SK-N-SH (cell line): ENCODE measurements around the gene IRF2BP2. TPM values are rescaled to one million over a fixed set of nuclear protein-coding genes. Genes with fewer than 3 reads are reported as not detected.

Source experiments
- CTCF ChIA-PET: fragments of 300-600, 350-600 bp; formaldehyde crosslinking; extraction: SDS; loops from one replicate; lab custom pipeline; 2021; lab: Yijun Ruan, JAX
- POLR2A ChIA-PET: fragments of 350-600 bp; sonication (Branson Sonifier 250); formaldehyde crosslinking; extraction: SDS; loops from one replicate; lab custom pipeline; 2020; ENCODE audit warnings: antibody characterized with exemption, inconsistent platforms; lab: Yijun Ruan, JAX
- DNase-seq: peaks from one replicate; pipeline ENCODE4 v3.0.0; 2012
- H2AFZ ChIP-seq: fragments of 200-600 bp; sonication (generic); 2 replicates; pipeline ENCODE4 v1.8.1; 2016; ENCODE audit warnings: antibody characterized with exemption, mild to moderate bottlenecking, low read depth
- H3F3A ChIP-seq: fragments of 200-600 bp; sonication (generic); replicated peaks from 2 replicates; pipeline ENCODE3; 2016; ENCODE audit warnings: antibody characterized with exemption, mild to moderate bottlenecking; ENCODE audit not compliant: insufficient read depth
- H3K27ac ChIP-seq, 2 experiments: fragments of 200-500 bp in 1 of 2; fragments of 200-600 bp in 1 of 2; sonication (Bioruptor generic) in 1 of 2; sonication (generic), shearing (Covaris generic) in 1 of 2; 2 replicates each; pipeline versions ENCODE4 v1.5.1 to v1.6.1; 2014 to 2016; ENCODE audit warnings: low read depth in 2 of 2, inconsistent platforms in 1 of 2, low read length in 1 of 2, mild to moderate bottlenecking in 1 of 2, mixed read lengths in 1 of 2
- H3K27me3 ChIP-seq: fragments of 200-600 bp; sonication (generic), shearing (Covaris generic); 2 replicates; pipeline ENCODE4 v1.6.1; 2016; ENCODE audit warnings: mixed run types; ENCODE audit not compliant: insufficient read depth
- H3K36me3 ChIP-seq, 2 experiments: fragments of 200-500 bp in 1 of 2; fragments of 200-600 bp in 1 of 2; sonication (Bioruptor generic) in 1 of 2; sonication (generic) in 1 of 2; replicated peaks in 1 of 2; 2 replicates each; pipeline versions ENCODE3 to v1.5.1; 2014 to 2016; ENCODE audit warnings: low read length in 1 of 2, mild to moderate bottlenecking in 1 of 2; ENCODE audit not compliant: insufficient read depth in 2 of 2, control insufficient read depth in 1 of 2
- H3K4me1 ChIP-seq, 2 experiments: fragments of 200-500 bp in 1 of 2; fragments of 200-600 bp in 1 of 2; sonication (Bioruptor generic) in 1 of 2; sonication (generic), shearing (Covaris generic) in 1 of 2; 2 replicates each; pipeline versions ENCODE4 v1.5.1 to v1.6.1; 2014 to 2016; ENCODE audit warnings: low read depth in 1 of 2, low read length in 1 of 2, mixed run types in 1 of 2; ENCODE audit not compliant: insufficient read depth in 2 of 2, control insufficient read depth in 1 of 2
- H3K4me2 ChIP-seq: fragments of 200-600 bp; sonication (generic), shearing (Covaris generic); 2 replicates; pipeline ENCODE4 v1.6.1; 2017; ENCODE audit warnings: mixed run types
- H3K4me3 ChIP-seq, 2 experiments: fragments of 200-500 bp in 1 of 2; fragments of 200-600 bp in 1 of 2; sonication (Bioruptor generic) in 1 of 2; sonication (generic), shearing (Covaris generic) in 1 of 2; 2 replicates each; pipeline versions ENCODE4 v1.5.1 to v1.8.1; 2014 to 2016; ENCODE audit warnings: low read depth in 2 of 2, inconsistent platforms in 1 of 2, low read length in 1 of 2, mild to moderate bottlenecking in 1 of 2, mixed read lengths in 1 of 2, moderate library complexity in 1 of 2
- H3K79me2 ChIP-seq: fragments of 200-600 bp; sonication (generic); 2 replicates; pipeline ENCODE4 v1.8.1; 2017; ENCODE audit warnings: mild to moderate bottlenecking; ENCODE audit not compliant: insufficient read depth
- H3K9ac ChIP-seq: fragments of 200-600 bp; sonication (generic); 2 replicates; pipeline ENCODE4 v1.6.1; 2017; ENCODE audit warnings: mixed run types
- H3K9me2 ChIP-seq: fragments of 200-600 bp; sonication (generic); 2 replicates; pipeline ENCODE4 v1.6.1; 2017; ENCODE audit warnings: mixed run types
- H3K9me3 ChIP-seq: fragments of 200-600 bp; sonication (generic); 2 replicates; pipeline ENCODE4 v1.6.1; 2017; ENCODE audit warnings: mixed run types, mild to moderate bottlenecking, moderate library complexity
- H4K20me1 ChIP-seq: fragments of 200-600 bp; sonication (generic); 2 replicates; pipeline ENCODE4 v1.6.1; 2017; ENCODE audit warnings: mild to moderate bottlenecking, mixed run types; ENCODE audit not compliant: insufficient read depth
- CHD2 ChIP-seq: fragments of 150-350 bp; IDR thresholded peaks from 2 replicates; pipeline ENCODE4 v1.6.1; 2018; ENCODE audit warnings: low read length; ENCODE audit not compliant: partially characterized antibody
- EP300 ChIP-seq, 2 experiments: IDR thresholded peaks; 2 replicates each; pipeline versions ENCODE4 v1.4.0 to v1.6.1; 2012; ENCODE audit warnings: borderline replicate concordance in 1 of 2, low read depth in 1 of 2, low read length in 1 of 2
- FOXM1 ChIP-seq: IDR thresholded peaks from 2 replicates; pipeline ENCODE4 v1.4.0; 2012; ENCODE audit warnings: low read depth, mild to moderate bottlenecking
- GATA2 ChIP-seq: sonication (generic); formaldehyde crosslinking; IDR thresholded peaks from 2 replicates; pipeline ENCODE4 v1.5.0; 2020; ENCODE audit warnings: mild to moderate bottlenecking, missing genetic modification reagents
- JUND ChIP-seq: IDR thresholded peaks from 2 replicates; pipeline ENCODE4 v1.4.0; 2012
- MXI1 ChIP-seq: IDR thresholded peaks from 2 replicates; pipeline ENCODE4 v1.6.1; 2012; ENCODE audit warnings: mild to moderate bottlenecking, low read depth, low read length, improper control_type of control experiment
- USF2 ChIP-seq: fragments of 150-350 bp; IDR thresholded peaks from 2 replicates; pipeline ENCODE4 v1.6.1; 2017; ENCODE audit warnings: antibody characterized with exemption, low read length, low read depth, borderline replicate concordance
- WGBS: methylation state at CpG from one replicate; pipeline ENCODE4 v1.1.6; 2017; ENCODE audit warnings: low lambda C conversion rate; 5-methylcytosine and 5-hydroxymethylcytosine counted together
- polyA plus RNA-seq, 3 experiments: library from polyadenylated mRNA; depleted of rRNA; stranded (reverse); fragments of >200 nt; gene quantifications; 2 replicates each; pipeline ENCODE4 v1.2.3, GENCODE V29; 2012
- TF ChIP-seq, protein P1 (sequence below): IDR thresholded peaks from 2 replicates; pipeline ENCODE4 v1.6.1; 2012; ENCODE audit warnings: mild to moderate bottlenecking, low read depth, low read length, moderate library complexity
- TF ChIP-seq, protein P2 (sequence below): IDR thresholded peaks from 2 replicates; pipeline ENCODE4 v1.4.0; 2012; ENCODE audit warnings: low read depth

Gene IRF2BP2
- polyA plus RNA-seq, 1 of the 3 experiments (the other 2 are of a cell fraction) = 73.9 TPM

GRCh38 chr1:234584420-234584805 is 25.6 kb downstream of the IRF2BP2 start (continued):
- TF ChIP-seq USF2 = no peak
- TF ChIP-seq GATA2 (CRISPR knock-in tag) = no peak
- no peak for TF ChIP-seq FOXM1
- no peak for TF ChIP-seq EP300 (IDR thresholded peaks at IDR 0.05; ENCODE audit: borderline replicate concordance in 1 of 2, low read depth in 1 of 2, low read length in 1 of 2)
- TF ChIP-seq, protein P1, sequence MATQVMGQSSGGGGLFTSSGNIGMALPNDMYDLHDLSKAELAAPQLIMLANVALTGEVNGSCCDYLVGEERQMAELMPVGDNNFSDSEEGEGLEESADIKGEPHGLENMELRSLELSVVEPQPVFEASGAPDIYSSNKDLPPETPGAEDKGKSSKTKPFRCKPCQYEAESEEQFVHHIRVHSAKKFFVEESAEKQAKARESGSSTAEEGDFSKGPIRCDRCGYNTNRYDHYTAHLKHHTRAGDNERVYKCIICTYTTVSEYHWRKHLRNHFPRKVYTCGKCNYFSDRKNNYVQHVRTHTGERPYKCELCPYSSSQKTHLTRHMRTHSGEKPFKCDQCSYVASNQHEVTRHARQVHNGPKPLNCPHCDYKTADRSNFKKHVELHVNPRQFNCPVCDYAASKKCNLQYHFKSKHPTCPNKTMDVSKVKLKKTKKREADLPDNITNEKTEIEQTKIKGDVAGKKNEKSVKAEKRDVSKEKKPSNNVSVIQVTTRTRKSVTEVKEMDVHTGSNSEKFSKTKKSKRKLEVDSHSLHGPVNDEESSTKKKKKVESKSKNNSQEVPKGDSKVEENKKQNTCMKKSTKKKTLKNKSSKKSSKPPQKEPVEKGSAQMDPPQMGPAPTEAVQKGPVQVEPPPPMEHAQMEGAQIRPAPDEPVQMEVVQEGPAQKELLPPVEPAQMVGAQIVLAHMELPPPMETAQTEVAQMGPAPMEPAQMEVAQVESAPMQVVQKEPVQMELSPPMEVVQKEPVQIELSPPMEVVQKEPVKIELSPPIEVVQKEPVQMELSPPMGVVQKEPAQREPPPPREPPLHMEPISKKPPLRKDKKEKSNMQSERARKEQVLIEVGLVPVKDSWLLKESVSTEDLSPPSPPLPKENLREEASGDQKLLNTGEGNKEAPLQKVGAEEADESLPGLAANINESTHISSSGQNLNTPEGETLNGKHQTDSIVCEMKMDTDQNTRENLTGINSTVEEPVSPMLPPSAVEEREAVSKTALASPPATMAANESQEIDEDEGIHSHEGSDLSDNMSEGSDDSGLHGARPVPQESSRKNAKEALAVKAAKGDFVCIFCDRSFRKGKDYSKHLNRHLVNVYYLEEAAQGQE = no peak

GRCh38 chr1:234583755-234584419 is 26.1 kb downstream of the IRF2BP2 start:
- Histone ChIP-seq H2AFZ (no peak overlapping the region), H3K9me2 (no peaks in the 10 kb centered on the region), H3F3A (no peaks in the 10 kb centered on the region), H3K36me3 (no peaks in the 10 kb centered on the region), H3K4me2 (no peak overlapping the region), H3K79me2 (no peaks in the 10 kb centered on the region), H3K27ac (no peak overlapping the region), H4K20me1 (no peaks in the 10 kb centered on the region), H3K9me3 (no peaks in the 10 kb centered on the region), H3K4me3 (no peak overlapping the region), H3K9ac (no peak overlapping the region), H3K4me1 (peaks cover 0 to 5% of the 10 kb centered on the region in 2 experiments; a peak in 1 of 4 replicates), H3K27me3 (no peaks in the 10 kb centered on the region)
- CTCF ChIA-PET = interaction anchor here (1.4 to 1.7 kb wide), 4 partner anchors 9 to 85 kb away, joined by 4 to 6 read pairs (median 5); no protein-coding TSS in a partner anchor
- 92% methylated on average over 9 of the region's 9 CpGs for WGBS
- TF ChIP-seq JUND = no peak
- no peak for TF ChIP-seq MXI1
- no peak for TF ChIP-seq CHD2
- TF ChIP-seq, protein P2, sequence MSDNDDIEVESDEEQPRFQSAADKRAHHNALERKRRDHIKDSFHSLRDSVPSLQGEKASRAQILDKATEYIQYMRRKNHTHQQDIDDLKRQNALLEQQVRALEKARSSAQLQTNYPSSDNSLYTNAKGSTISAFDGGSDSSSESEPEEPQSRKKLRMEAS = no peak
- POLR2A ChIA-PET = interaction anchor here (0.7 to 1.2 kb wide), 3 partner anchors 24 to 577 kb away, joined by 3 to 6 read pairs (median 4); partner anchors contain the start of gene RBM34
- no peak for DNase-seq
